Ishikawa (cell line): ENCODE data around the gene SLC10A7.

Experiments used
- CEBPB ChIP-seq: IDR thresholded peaks from 2 replicates; pipeline ENCODE4 v1.6.1; 2012
- CREB1 ChIP-seq: IDR thresholded peaks from 2 replicates; pipeline ENCODE4 v1.6.1; 2012; ENCODE audit warnings: low read depth
- EGR1 ChIP-seq: IDR thresholded peaks from 2 replicates; pipeline ENCODE4 v1.6.1; 2012
- EP300 ChIP-seq: IDR thresholded peaks from 2 replicates; pipeline ENCODE4 v1.6.1; 2012; ENCODE audit warnings: borderline replicate concordance
- FOXM1 ChIP-seq: IDR thresholded peaks from 2 replicates; pipeline ENCODE4 v1.6.1; 2012; ENCODE audit warnings: low read depth, borderline replicate concordance
- MAX ChIP-seq: IDR thresholded peaks from 2 replicates; pipeline ENCODE4 v1.6.1; 2012
- NFIC ChIP-seq: IDR thresholded peaks from 2 replicates; pipeline ENCODE4 v1.6.1; 2012
- RAD21 ChIP-seq: IDR thresholded peaks from 2 replicates; pipeline ENCODE4 v1.6.1; 2012; ENCODE audit warnings: low read depth
- REST ChIP-seq: IDR thresholded peaks from 2 replicates; pipeline ENCODE4 v1.6.1; 2012; ENCODE audit warnings: low read depth, mild to moderate bottlenecking
- TAF1 ChIP-seq: IDR thresholded peaks from 2 replicates; pipeline ENCODE4 v1.6.1; 2012; ENCODE audit warnings: low read depth, mild to moderate bottlenecking
- TCF12 ChIP-seq: IDR thresholded peaks from 2 replicates; pipeline ENCODE4 v1.6.1; 2012; ENCODE audit warnings: low read depth
- YY1 ChIP-seq: IDR thresholded peaks from 2 replicates; pipeline ENCODE4 v1.6.1; 2012; ENCODE audit warnings: low read depth

- no peak for TF ChIP-seq EP300
- no peak for TF ChIP-seq MAX
- no peak for TF ChIP-seq EGR1
- no peak for TF ChIP-seq CEBPB
- TF ChIP-seq TAF1 = no peak
- no peak for TF ChIP-seq TCF12
- no peak for TF ChIP-seq CREB1
- no peak for TF ChIP-seq FOXM1
- TF ChIP-seq NFIC = no peak
- TF ChIP-seq YY1 = no peak
- TF ChIP-seq RAD21 = no peak
- no peak for TF ChIP-seq REST
These were observed 51.1 kb downstream of the SLC10A7 start for GRCh38 chr4:146470604-146471003.
